HL-60/S4 treated with phorbol 12-myristate 13-acetate at 8.2 ng/mL for 4 days and 3 days (cell line): ENCODE measurements around the gene BBS1.

Experiments
- in situ Hi-C: fragments of 300-500 bp; cut with MboI; formaldehyde crosslinking; loops from 2 replicates; pipeline ENCODE4 v1.15.0; 2022; ENCODE audit warnings: low sequenced_read_pairs

The BBS1 gene

GRCh38 chr11:66476841-66477251 lies 33.6 kb upstream of the BBS1 start:
- in situ Hi-C loops = no loop called here

DNA sequence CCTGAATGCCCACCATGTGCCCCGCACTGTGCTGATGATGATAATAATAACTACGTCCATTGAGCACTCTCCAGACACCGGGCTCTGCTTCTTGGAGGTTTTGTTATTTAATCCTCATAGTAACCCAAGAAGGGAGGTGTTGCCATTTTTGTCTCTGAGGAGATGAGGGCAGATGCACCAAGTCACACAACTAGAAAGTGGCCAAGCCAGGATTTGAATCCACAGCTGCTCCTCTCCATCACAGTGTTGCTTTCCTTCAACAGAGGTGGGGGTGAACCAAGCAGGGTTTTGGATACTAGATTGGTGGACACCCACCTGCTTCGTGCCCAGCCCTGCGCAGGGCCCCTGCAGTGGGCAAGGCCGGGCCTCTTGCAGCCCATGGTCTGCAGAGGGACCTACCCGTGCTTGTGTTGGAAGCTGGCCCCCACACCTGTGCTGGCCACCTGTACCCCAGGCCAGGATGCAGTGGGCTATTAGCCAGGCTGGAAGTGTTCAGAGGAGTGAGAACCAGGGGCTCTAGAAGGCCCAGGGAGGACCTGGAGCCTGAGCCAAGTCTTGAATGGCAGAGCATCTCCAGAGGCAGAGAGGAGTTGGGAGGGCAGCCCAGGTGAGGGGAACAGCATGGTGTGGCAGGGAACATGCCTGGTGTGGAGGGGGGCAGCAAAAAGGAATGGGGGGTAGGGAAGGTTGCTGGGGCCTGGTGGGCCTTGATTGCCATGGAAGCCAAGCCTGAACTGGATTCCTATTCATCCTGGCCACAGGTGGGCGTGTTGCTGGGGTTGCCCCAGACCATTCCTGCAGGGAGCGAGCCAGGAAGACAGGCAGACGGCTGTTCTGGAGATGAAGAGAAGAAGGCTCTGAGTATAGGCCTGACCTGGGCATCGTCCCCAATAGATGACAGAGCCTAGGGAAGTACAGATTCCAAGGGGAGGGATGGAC lies 32.9 kb upstream of the BBS1 start:
- in situ Hi-C loops = no loop called here

DNA sequence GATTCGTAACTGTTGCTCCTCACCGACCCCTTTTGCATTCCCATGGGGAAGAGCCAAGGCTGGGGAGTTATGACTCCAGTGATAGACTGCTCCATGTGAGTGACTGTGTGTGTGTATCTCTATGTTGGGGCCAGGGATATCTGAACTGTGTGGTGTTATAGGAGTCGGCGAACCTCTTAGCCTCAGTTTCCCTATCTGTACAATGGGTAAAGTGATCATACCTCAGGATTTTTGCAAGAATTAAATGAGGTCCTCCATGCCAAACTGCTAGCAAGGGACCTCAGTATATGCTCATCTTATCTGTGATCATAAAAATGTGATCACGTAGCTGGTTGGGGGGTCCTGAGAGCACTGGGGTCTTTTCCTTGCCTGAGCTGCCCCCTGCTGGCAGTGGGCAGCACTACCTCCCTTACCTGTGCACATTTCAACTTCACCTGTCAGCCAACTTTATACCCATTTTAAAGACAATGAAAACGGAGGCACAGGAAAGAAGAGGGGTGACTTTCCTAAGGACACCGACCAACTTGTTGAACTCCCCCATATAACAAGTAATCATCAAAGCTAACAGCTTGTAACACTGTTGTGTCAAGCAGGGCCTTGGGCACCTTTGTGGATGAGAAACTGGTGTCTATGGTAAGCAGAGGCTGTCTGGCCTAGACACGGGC lies 31.6 kb upstream of the BBS1 start:
- in situ Hi-C loops = no loop called here

DNA sequence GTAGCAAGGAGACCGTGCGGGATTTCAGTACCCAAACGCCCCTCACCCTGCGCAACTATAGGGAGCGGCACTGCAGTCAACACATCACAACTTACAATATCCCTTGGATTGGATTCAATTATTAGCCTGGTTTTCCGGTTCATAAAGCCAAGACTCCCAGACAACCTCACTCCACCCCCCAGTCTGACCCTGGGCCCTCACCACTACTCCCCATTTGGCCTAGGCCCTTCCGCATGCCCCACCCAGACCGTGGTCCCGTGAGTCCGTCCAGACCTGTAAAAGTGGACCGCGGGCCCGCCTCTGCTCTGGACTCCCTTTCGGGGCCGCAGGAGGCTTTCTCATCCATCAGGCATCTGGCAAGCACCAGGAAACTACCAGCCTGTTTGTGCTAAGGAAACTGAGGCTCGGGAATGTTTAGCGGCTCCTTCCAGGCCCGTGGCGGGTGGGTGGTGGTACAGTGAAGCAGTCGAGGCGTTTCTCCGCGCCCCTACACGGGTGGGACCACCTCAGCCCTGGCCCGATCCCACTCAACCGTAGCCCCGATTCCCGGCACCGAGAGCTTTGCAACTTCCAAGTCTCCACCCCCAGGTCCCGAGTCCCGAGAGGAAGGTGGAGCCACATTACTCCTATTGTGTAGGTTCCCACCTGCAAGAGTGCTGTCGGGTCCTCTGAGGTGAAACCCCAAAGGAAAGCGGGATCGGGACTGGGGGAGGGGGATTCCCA lies 30.9 kb upstream of the BBS1 start:
- in situ Hi-C loops = no loop called here

- in situ Hi-C loops = no loop called here
Measured at GRCh38 chr11:66480117-66480938, 30.1 kb upstream of the BBS1 start, which contains the start of gene DPP3. TSS of gene DPP3 (plus strand) at chr11:66480434. CDS start at chr11:66482201, 1,767 bp downstream.

GRCh38 chr11:66484806-66485380 lies 25.5 kb upstream of the BBS1 start:
- in situ Hi-C loops = no loop called here

GRCh38 chr11:66488957-66489356 lies 21.5 kb upstream of the BBS1 start:
- in situ Hi-C loops = no loop called here

DNA sequence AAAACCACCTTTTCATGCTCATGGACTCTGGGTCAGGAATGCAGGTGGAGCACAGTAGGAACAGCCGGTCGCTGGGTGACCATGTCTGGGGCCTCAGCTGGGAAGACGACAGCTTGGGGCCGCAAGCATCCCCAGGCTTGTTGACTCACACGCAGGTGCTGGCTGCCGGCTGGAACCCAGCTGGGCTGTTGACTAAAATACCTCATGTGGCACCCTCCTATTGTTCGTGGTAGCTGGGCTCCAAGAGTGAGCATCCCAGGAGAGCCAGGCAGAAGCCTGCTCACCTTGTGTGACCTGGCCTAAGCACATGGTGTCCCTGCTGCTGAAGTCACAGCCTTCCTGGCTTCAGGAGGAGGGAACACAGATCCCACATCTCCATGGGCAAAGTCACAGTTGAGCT lies 20.8 kb upstream of the BBS1 start:
- in situ Hi-C loops = no loop called here

- in situ Hi-C loops = no loop called here
Measured at GRCh38 chr11:66491315-66491935, 19.0 kb upstream of the BBS1 start.

GRCh38 chr11:66492161-66492865 lies 18.1 kb upstream of the BBS1 start:
- in situ Hi-C loops = no loop called here

- in situ Hi-C loops = no loop called here
Measured at GRCh38 chr11:66493130-66493529, 17.3 kb upstream of the BBS1 start.

DNA sequence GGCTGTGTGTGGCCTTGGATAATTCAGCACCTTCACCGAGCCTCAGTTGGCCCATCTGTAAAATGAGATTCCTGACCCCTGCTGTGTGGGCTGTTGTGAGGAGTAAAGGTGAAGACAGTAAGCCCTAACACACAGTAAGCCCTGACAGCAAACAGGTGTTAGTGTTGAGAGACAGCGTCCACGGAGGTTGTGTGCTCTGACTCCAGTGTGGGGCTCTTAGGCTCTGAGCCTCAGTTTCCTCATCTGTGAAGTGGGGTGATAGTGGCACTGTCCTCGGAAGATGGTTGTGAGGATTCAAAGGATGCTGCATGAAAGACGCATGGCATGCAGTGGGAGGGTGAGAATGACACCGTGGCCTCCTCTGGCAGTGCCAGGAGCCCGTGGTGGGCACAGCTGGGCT lies 16.0 kb upstream of the BBS1 start:
- in situ Hi-C loops = no loop called here

DNA sequence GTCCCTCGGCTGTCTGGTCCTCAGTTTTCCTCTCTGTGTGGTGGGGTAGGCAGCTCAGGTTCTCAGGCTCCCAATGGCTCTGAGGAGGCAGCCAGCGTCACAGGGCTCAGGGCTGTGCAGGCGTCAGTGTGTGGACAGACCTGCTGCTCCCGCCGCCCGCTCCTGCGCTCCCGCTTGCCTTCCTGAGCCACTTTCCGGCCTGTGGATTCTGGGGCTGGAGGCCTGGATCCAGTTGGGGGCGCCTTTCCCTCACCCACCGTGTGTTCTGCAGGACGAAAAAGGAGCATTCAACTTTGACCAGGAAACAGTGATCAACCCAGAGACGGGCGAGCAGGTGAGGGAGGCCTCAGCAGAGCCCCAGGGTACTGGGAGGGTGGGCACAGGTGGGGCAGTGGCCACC lies 15.5 kb upstream of the BBS1 start:
- in situ Hi-C loops = no loop called here

- in situ Hi-C loops = no loop called here
Measured at GRCh38 chr11:66495401-66495854, 15.0 kb upstream of the BBS1 start.

- in situ Hi-C loops = no loop called here
Measured at GRCh38 chr11:66497206-66497605, 13.2 kb upstream of the BBS1 start.

DNA sequence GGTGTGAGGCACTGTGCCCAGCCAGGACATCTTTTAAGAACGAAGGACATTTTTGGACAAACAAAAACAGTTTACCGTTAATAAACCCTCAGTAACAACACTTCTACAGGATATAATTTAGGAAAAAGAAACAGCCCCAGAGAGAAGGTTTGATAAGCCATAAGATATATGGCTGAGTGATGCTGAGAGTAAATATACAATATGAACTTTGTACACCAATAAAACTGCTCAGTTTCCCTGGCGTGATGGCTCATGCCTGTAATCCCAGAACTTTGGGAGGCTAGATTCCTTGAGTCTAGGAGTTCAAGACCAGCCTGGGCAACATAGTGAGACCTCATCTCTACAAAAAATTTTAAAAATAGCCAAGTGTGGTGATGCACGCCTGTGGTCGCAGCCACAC lies 11.9 kb upstream of the BBS1 start:
- in situ Hi-C loops = no loop called here

- in situ Hi-C loops = no loop called here
Measured at GRCh38 chr11:66505276-66505816, 5.1 kb upstream of the BBS1 start.

DNA sequence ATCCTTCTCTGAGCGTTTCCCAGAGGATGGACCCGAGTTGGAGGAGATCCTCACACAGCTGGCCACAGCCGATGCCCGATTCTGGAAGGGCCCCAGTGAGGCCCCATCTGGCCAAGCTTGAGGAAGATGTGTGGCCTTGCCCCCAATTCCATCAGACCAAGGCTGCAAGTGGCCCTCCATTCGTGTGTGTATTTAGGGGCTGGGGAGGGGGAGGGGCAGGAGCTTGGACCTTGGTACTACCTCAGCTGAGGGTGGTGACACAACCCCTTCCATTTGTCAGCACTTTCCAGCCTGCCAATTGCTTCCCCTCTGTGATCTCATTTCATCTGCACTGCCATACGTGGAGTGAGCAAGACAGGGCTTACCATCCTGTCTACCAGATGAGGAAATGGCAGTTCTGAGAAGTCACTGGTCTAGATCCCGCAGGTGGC lies 1.3 kb upstream of the BBS1 start:
- in situ Hi-C loops = no loop called here

DNA sequence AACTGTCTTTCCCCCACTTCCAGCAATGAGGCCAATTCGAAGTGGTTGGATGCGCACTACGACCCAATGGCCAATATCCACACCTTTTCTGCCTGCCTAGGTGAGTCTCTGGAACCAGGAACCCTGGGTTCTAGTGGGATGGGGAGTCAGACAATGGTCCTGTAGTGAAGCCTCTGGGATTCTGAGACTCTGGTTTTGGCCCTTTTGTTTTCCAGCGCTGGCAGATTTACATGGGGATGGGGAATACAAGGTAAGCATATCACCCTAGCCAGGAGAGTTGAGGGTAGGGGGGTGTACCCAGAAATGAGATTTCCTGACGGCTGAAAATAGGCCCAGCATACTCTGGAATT lies 530 bp downstream of the BBS1 start:
- in situ Hi-C loops = no loop called here
